ENCODE measurements around the gene SHC3.
"Not testable (repeated sequence)": the region's sequence is repeated elsewhere in the genome, so short reads cannot be mapped to it uniquely, and the experiment has no call there.

Gene SHC3, protein sequence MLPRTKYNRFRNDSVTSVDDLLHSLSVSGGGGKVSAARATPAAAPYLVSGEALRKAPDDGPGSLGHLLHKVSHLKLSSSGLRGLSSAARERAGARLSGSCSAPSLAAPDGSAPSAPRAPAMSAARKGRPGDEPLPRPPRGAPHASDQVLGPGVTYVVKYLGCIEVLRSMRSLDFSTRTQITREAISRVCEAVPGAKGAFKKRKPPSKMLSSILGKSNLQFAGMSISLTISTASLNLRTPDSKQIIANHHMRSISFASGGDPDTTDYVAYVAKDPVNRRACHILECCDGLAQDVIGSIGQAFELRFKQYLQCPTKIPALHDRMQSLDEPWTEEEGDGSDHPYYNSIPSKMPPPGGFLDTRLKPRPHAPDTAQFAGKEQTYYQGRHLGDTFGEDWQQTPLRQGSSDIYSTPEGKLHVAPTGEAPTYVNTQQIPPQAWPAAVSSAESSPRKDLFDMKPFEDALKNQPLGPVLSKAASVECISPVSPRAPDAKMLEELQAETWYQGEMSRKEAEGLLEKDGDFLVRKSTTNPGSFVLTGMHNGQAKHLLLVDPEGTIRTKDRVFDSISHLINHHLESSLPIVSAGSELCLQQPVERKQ

GRCh38 chr9:89177944-89178829 is at the start of gene SHC3:
Gene SHC3, minus strand, starts transcription at chr9:89178818. Its CDS starts 358 bp downstream, at chr9:89178460.
- peak in 1 of 2 experiments; percentile 1 for DNase-seq

- DNase-seq = no peak
These were observed 47.4 kb upstream of the SHC3 start for GRCh38 chr9:89225991-89226471.

DNA sequence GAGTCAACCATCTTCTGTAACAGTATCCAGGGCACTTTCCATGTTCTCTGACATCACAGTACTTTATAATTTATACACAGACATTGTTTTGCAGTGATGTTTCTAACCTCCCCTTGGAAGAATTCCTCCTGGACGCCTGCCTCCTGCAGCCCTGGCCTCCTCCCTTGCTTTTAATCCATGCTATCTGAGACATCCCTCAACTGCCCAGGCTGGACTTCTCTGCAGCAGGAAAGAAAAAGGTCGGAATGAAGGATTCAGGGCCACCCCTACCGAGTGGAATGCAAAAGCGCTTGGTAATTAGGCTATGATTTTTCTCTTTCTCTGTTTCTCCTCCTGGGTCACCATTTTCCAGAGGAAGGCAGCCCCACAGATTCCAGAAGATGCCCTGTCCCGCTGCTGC is 47.0 kb upstream of the SHC3 start:
- DNase-seq = no peak

GRCh38 chr9:89225036-89225435 is 46.4 kb upstream of the SHC3 start:
- no peak for DNase-seq

- DNase-seq = no peak
These were observed 46.0 kb upstream of the SHC3 start for GRCh38 chr9:89224633-89225032.

GRCh38 chr9:89223396-89223977 is 44.9 kb upstream of the SHC3 start:
- DNase-seq = no peak

GRCh38 chr9:89219637-89220036 is 41.0 kb upstream of the SHC3 start:
- no peak for DNase-seq

DNA sequence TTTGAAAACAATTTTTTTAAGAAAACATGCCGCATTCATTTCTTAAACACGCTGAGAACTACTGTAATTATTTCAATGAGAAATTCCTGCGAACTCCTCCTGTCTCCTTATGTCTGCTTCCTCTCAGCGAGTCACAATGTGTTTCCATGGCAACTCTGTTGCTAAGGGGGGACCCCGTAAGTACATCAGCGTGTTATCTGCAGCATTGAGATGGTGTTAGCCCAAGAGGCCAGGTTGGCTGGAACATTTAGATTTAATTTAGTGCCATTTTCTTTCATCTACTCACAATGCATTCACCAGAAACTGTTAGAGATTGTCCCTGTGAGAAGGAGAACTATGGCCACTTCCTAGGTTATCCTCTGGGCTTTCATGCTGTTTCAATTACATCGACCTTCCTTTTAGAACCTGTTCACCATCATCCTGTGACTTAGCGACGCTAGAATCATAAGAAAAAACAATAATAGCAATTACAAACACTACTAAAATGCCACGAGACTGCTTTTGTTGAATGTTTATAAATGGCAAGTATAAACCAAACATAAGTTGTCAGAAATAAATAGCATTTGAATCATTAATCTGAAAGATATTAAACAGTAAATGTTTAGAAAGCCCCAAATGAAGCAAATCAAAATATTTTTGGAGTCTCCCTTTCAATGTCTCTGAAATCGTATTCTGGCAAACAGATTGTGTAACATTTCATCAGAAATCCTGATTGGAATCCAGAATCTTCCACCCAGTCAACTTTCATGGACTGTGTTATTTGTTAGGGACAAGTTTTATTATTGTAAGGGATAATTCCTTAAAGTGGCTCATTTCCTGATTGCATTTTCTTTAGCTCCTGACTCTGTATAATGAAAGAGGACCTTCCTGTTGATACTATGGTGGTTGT is 39.7 kb upstream of the SHC3 start:
- DNase-seq = peak in 1 of 2 experiments; percentile 21

- DNase-seq = no peak
These were observed 36.7 kb upstream of the SHC3 start for GRCh38 chr9:89215342-89215741.

GRCh38 chr9:89213396-89213880 is 34.8 kb upstream of the SHC3 start:
- DNase-seq = no peak

DNA sequence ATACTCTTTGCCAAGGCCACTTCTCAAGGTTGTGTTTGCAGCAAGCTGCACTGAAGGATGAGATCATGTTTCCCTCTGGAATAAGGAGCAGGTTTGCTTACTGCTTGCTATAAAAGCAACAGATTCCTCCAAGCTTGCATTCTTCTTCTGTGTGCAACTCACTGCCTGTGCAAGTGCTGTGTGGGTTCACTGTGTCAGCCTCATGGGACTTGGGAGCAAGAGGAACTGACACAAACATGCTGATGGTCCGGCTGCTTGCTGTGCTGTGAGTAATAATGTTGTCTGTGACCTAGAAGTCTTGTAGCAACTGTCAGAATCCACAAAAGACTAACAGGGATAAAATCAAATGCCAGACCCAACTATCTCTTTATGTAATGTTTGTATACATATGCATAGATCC is 33.6 kb upstream of the SHC3 start:
- no peak for DNase-seq

- not testable (repeated sequence) for DNase-seq
These were observed 30.7 kb upstream of the SHC3 start for GRCh38 chr9:89209311-89209710.

DNA sequence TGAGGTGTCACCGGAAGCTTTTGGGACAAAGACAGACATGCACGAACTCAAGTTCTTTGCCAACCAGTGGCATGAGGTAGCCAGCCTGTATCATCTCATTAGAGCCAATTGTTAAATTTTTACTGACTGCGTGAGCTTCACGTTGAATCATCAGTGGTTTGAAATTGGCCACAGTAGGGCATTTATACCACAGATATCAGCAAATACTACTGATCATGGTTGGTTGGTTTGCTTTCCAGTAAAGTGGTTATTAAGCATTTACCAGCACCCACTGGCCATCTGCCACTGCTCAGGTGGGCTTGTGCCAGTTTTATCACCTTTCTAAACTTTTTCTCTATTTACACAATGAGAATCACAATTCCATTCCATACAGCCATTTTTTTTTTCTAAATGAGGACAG is 28.4 kb upstream of the SHC3 start:
- no peak for DNase-seq

GRCh38 chr9:89204801-89205200 is 26.2 kb upstream of the SHC3 start:
- no peak for DNase-seq

- no peak for DNase-seq
These were observed 16.6 kb upstream of the SHC3 start for GRCh38 chr9:89195131-89195797.

DNA sequence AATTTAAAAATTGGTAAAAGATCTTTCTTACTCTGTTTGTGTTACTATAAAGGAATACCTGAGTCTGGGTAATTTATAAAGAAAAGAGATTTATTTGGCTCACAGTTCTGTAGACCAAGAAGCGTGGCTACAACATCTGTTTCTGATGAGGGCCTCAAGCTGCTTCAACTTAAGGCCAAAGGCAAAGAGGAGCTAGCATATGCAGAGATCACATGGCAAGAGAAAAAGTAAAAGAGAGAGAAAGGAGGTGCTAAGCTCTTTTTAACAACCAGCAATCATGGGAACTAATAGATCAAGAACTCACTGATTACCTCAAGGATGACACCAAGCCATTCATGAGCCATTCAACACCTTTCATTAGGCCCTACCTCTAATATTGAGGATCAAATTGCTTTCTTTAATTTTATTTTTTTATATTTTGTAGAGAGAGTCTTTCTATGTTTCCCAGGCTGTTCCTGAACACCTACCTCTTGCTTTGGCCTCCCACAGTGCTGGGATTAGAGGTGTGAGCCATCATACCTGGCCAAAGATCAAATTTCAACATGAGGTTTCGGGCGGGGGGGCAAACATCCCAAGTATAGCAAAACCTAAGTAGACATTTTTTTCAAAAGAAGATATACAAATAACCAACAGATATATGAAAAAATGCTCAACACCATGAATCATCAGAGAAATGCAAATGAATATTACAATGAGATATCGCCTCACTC is 16.0 kb upstream of the SHC3 start:
- peak in 1 of 2 experiments; percentile 19 for DNase-seq

GRCh38 chr9:89191004-89191403 is 12.4 kb upstream of the SHC3 start:
- no peak for DNase-seq

DNA sequence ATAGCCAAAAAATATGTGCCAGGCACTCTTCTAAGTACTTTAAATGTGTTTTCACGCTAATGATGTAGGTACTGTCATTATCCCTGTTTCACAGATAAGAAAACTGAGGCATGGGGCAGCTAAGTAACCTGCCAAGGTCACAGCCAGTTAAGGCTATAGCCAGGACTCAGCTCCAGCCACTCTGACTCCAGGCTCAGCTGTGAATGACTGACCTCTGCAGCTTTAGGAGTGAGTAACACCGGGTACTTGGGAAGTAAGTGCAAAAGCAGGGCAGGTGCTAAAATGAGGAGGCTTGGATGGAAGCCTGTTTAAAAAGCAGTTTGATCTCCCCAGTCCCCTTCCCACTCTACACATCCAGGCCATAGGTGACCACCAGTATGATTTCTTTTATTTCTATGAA is 10.6 kb upstream of the SHC3 start:
- no peak for DNase-seq

- DNase-seq = no peak
These were observed 9.3 kb upstream of the SHC3 start for GRCh38 chr9:89187950-89188349.

DNA sequence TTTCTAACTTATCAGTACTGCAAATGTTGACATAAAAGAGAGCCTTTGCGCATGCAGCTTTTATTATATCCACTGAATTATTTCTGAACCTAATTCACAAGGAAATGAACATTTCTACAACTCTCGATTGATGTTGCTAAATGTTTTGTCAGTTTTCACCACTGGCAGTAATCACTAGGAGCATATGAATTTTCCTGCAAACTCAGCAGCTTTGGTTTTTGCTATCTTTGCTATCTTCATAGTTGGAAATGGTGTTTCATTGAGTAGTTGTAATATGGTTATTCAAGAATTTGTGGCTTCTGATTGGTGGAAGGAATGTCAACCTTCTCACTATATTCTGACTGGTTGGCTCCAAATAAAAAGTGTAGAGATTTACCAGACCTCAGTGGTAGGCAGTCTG is 8.9 kb upstream of the SHC3 start:
- DNase-seq = no peak

- no peak for DNase-seq
These were observed 8.3 kb upstream of the SHC3 start for GRCh38 chr9:89186960-89187359.

All from NCI-H524 (cell line).